AG20443 (cell line): ENCODE results near the gene ANKRD12.

Source experiments
- DNase-seq: peaks from one replicate; pipeline ENCODE4 v3.0.0; 2012; ENCODE audit warnings: low spot score, mixed read lengths

The ANKRD12 gene

GRCh38 chr18:9292047-9292446 lies 155.5 kb downstream of the ANKRD12 start:
- DNase-seq: no peak

- no peak for DNase-seq
These were observed 157.4 kb downstream of the ANKRD12 start for GRCh38 chr18:9293948-9294347.

GRCh38 chr18:9296233-9297006 lies 159.8 kb downstream of the ANKRD12 start:
- no peak for DNase-seq

GRCh38 chr18:9297007-9297393 lies 160.4 kb downstream of the ANKRD12 start:
- DNase-seq: no peak

- no peak for DNase-seq
These were observed 167.9 kb downstream of the ANKRD12 start for GRCh38 chr18:9304388-9305070.

- DNase-seq: peak; percentile 32
These were observed 182.8 kb downstream of the ANKRD12 start for GRCh38 chr18:9319333-9319732.

GRCh38 chr18:9321017-9321452 lies 184.5 kb downstream of the ANKRD12 start:
- DNase-seq: peak; percentile 14

- no peak for DNase-seq
These were observed 185.2 kb downstream of the ANKRD12 start for GRCh38 chr18:9321736-9322135.

GRCh38 chr18:9322744-9323143 lies 186.2 kb downstream of the ANKRD12 start:
- DNase-seq: no peak

- peak; percentile 16 for DNase-seq
These were observed 187.3 kb downstream of the ANKRD12 start for GRCh38 chr18:9323750-9324445.

GRCh38 chr18:9325716-9326115 lies 189.1 kb downstream of the ANKRD12 start:
- DNase-seq: no peak

- DNase-seq: no peak
These were observed 192.2 kb downstream of the ANKRD12 start for GRCh38 chr18:9328776-9329175.

- DNase-seq: no peak
These were observed 192.9 kb downstream of the ANKRD12 start for GRCh38 chr18:9329471-9329870.

GRCh38 chr18:9330419-9330818 lies 193.8 kb downstream of the ANKRD12 start:
- no peak for DNase-seq

- DNase-seq: no peak
These were observed 197.1 kb downstream of the ANKRD12 start for GRCh38 chr18:9333441-9334328.

GRCh38 chr18:9334329-9334972 lies 197.9 kb downstream of the ANKRD12 start, which contains the start of gene TWSG1:
TWSG1 (plus strand) TSS chr18:9334773; CDS start chr18:9337230, 2,457 bp downstream.
- DNase-seq: peak; percentile 99

GRCh38 chr18:9334973-9335696 lies 198.6 kb downstream of the ANKRD12 start:
- peak; percentile 72 for DNase-seq
